SKM-1 treated with dmso at 0.1 percent for 144 hours (cell line): ENCODE measurements around the gene TCAIM.

Experiments used
- DNase-seq: peaks from one replicate; lab custom pipeline; 2025; ENCODE audit not compliant: unreplicated experiment; lab: John Stamatoyannopoulos, UW

Gene TCAIM, protein sequence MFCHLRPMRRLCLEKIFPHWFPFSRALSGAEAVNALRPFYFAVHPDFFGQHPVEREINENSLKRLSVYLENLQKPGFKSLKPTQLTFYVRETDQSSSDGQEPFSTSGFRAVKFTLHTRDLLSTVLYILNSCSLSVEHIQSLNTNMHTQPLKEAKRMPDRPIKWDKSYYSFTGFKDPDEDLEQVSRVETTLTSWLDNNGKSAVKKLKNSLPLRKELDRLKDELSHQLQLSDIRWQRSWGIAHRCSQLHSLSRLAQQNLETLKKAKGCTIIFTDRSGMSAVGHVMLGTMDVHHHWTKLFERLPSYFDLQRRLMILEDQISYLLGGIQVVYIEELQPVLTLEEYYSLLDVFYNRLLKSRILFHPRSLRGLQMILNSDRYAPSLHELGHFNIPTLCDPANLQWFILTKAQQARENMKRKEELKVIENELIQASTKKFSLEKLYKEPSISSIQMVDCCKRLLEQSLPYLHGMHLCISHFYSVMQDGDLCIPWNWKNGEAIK

DNA sequence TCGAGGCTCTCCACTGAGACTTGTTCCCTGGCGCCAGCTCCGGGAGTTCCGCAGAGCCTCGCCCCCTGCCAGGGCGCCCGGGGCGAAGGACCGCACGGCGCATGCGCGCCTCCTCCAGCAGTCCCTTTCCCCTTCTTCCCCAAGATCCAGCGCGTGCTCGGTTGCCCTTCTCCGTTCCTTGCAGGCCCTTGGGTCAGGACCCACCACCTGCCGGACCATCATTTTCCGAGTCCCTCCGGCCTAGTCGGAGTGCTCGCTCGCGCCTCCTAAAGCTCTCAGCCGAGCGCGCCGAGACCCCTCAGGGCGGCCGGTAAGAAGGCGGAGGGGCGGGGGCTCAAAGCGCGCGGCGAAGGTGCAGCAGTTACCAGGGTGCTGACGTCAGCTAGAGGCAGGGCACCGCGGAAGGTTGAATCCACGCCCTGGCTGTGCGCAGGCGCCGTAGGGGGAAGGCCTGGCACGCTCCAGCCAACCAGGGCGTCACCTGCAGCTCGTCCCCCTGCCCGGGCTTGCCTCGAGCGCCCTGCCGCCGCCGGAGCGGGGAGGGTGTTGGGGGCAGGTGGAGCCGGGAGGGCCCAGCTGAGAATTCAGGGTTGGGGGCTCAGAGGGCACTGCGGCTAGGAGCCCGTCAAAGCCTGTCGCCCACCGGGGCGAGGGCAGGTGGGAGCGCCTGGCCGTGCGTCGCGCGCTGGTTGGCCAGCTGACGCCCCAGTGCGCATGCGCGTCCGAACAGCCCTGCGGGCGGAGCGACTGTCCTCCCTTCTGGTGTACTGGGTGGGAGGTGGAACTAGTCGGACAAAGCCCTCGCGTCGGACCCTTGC lies at the start of gene TCAIM:
TSS of gene TCAIM (plus strand) at position 757 of the 818 bp plus-strand sequence. CDS start 16,017 bp downstream, outside the sequence.
- DNase-seq = peak; percentile 94

- DNase-seq = no peak
Measured at GRCh38 chr3:44289882-44290462, 48.6 kb upstream of the TCAIM start.

- no peak for DNase-seq
Measured at GRCh38 chr3:44292276-44292675, 46.3 kb upstream of the TCAIM start.

DNA sequence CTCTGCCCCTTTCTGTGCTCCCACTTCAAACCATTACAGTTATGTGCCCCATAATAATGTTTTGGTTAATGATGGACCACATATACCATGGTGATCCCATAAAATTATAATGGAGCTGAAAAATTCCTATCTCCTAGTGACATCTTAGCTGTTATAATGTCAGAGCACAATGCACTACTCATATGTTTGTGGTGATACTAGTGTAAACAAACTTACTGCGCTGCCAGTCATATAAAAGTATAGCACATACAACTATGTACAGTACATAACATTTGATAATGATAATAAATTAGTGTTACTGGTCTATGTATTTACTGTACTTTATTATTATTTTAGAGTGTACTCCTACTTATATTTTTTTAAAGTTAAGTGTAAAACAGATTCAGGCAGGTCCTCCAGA lies 45.6 kb upstream of the TCAIM start:
- no peak for DNase-seq

DNA sequence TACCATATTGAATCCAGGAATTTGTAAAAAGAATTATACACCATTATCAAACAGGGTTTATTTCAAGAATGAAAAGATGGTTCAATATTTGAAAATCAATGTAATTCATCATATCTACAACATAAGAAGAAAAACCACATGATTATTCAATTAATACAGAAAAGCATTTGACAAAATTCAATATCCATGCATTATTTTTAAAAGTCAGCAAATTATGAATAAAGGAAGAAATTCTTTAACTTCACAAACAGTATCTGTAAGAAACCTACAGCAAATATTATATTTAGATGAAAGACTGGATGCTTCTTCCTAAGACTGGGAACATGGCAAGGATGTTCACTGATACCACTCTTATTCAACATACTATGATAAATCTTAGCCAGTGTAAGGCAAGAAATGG lies 41.3 kb upstream of the TCAIM start:
- DNase-seq = no peak

- no peak for DNase-seq
Measured at GRCh38 chr3:44301746-44302145, 36.8 kb upstream of the TCAIM start.

DNA sequence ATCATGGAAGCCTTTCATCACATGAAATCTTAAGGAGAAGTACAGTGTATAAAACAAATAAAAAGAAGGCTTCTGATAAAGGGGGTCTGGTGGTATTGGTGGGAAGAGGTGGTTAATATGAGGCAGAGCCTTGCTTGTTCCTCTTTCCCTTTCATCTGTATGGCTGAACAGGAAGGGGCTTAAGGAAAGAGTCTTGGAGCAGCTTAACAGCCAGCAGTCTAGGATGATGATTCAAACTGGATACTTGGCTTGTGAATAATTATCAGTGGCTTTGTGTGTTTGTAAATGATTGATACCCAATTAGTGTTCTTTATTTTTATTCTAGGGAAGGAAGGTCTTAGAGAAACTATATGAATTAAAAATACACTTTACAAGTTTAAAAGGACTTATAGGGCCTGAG lies 29.1 kb upstream of the TCAIM start:
- DNase-seq = no peak

- peak; percentile 65 for DNase-seq
Measured at GRCh38 chr3:44318891-44319311, 19.7 kb upstream of the TCAIM start.

DNA sequence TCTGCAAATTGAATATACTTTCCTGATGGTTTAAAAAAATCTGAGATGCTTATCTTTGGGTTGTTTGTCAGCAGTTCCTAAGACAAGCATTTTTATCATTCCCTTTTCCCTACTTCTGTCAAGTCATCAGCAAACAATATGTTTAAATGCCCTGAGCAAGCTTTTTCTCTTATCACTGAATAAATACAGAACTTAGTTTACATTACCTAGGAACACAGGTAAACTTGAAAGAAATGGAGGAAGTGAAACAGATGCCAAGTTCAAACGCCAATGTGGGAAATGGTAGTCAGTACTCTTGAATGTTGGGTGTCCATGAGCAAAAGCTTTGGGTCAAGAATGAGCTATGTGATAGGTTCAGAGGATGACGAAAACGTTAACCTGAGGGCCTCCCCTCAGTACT lies 17.2 kb upstream of the TCAIM start:
- DNase-seq = no peak

DNA sequence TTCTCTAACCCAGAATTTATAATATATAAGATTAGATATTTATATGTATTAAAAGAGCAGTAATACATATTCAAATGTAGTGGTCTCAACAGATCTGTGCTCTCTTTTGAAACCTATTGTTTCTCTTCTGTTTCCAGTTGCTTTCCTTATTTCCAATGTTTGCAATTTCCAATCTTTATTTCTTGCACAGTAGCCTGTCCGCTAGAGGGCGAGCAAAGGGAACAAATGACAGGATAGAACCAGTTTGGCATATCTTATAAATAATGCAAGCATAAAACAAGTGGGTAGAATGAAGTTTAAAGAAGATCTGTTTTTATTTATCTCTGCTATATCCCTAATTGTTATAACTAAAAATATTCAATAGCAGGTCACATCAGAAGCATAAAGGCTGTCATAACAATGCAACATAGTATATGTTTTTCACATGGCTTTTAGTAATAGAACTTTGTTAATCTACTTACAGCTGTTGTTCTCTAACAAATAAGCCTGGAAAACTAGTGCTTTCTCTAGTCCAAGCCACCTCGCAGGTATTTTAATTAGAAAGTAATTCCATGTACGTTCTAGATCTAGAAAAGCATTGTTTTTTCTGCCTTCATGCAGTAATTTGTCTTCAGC lies 15.1 kb upstream of the TCAIM start:
- peak; percentile 57 for DNase-seq

GRCh38 chr3:44324584-44324983 lies 14.0 kb upstream of the TCAIM start:
- no peak for DNase-seq

GRCh38 chr3:44326019-44326418 lies 12.5 kb upstream of the TCAIM start:
- no peak for DNase-seq

DNA sequence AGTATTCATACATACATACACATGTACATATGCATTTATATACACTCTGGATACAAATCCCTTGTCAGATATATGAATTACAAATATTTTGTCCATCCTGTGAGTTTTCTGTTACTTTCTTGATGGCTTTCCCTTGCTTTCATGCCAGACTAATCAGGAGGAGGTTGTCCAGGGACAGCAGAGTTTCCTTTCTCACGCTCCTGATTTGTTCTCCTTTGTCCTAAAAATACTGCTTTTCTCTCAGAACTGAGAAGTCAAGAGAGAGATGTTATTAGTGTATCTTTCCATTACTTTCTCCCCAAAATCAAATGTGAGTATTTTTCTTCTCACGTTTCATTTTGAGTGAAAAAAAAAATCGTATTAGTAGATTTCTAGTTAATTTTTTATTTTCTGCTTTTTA lies 12.1 kb upstream of the TCAIM start:
- DNase-seq = no peak

- no peak for DNase-seq
Measured at GRCh38 chr3:44329946-44330345, 8.6 kb upstream of the TCAIM start.

DNA sequence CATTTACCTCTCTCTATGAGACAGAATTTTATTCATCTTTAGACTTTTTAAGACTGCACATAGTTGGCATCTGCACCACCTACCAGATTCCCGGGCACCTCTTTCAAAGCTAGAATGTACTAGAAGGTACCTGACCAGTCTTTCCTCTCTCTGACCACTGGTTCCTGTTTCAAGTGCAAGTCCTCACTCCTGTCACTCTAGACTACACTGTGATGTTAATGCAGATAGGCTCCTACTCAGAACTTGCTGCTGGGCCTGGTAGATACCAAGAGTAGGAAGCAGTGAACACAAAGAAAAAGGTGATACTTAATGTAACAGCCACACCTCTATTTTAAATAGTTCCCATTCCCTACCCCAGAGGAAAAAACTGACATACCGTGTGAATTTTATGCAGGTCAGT lies 8.1 kb upstream of the TCAIM start:
- no peak for DNase-seq

DNA sequence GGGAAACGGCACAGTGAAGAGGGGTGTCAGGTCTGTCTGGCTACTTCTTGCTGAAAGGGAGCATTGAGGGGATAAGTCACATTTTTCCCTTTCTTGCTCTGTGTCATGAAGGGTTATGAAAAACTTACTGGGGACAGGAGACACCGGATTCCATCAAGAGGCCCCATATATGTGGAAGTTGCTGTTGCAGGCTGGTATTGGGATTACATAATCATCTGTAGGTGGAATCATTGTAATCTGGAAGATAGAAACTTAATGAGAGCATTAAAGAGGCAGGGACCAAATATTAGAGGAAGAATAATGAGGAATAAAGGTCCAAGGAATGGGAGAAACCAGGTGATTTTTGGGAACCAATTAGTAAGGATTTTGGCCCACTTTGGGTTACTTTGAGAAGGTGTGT lies 4.2 kb upstream of the TCAIM start:
- DNase-seq = no peak

GRCh38 chr3:44337248-44337785 lies 1.2 kb upstream of the TCAIM start:
- no peak for DNase-seq

DNA sequence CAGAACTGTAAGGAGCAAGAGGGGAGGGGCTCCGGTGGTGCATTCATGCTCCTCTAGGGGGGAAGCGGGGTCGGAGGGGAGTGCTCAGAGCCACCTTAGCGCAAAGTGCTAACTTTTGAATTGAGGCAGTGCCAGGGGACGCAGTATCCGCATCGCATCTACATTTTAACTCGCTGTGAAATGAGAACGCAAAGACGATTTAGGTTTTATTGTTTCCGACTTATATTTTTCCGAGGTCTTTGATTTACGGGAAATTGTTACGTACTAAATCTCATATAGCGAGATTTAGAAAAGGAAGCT lies 212 bp downstream of the TCAIM start:
- DNase-seq = no peak

- no peak for DNase-seq
Measured at GRCh38 chr3:44339181-44340057, 853 bp downstream of the TCAIM start.

DNA sequence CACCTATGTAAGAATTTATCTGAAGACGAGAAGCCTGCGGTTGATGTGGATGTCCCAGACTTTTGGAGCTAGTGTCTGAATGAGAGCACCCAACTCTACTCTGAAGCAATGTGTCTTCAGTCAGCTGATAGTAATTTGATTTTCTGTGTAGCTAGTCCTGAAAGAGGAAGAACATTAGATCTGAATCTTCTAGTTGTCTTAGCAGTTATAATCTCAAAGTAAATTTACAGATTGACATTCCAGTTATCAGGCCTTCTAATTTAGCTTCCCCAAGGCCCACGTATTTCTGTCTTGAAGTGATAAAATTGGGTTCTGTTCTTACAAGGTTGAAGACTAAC lies 1.5 kb downstream of the TCAIM start:
- no peak for DNase-seq
